Spleen (tissue), 7 donors: ENCODE results near the gene POMP.

Experiments
- POLR2A ChIP-seq, 3 donors: fragments of 450-650 bp; IDR thresholded peaks; one replicate each; pipeline ENCODE4 v1.5.1; 2017; ENCODE audit warnings: antibody characterized with exemption in 3 of 3, mild to moderate bottlenecking in 1 of 3
- POLR2AphosphoS5 ChIP-seq, 3 donors: sonication (generic); formaldehyde crosslinking; IDR thresholded peaks; one replicate each; pipeline ENCODE4 v1.5.1; 2017; ENCODE audit warnings: antibody characterized with exemption in 3 of 3
- TF ChIP-seq, protein P1 (sequence below), 11 experiments: fragments of 200-600 bp in 7 of 11; fragments of 450-650 bp in 4 of 11; sonication (generic) in 4 of 11; IDR thresholded peaks in 8 of 11; conservative IDR thresholded peaks in 3 of 11; 1 replicate in 7 of 11; 2 replicates in 4 of 11; pipeline versions ENCODE4 v1.4.0 to v1.8.0; 2016 to 2021; ENCODE audit warnings: antibody characterized with exemption in 11 of 11, inconsistent platforms in 4 of 11, mild to moderate bottlenecking in 1 of 11
- donor health status: DM: no; HTN: no; CAD: no; lungs with moderate emphysema.
- donor health status: DM: no; HTN: no; CAD: no.
- donor health status: DM: no; HTN: no; CAD: no.

DNA sequence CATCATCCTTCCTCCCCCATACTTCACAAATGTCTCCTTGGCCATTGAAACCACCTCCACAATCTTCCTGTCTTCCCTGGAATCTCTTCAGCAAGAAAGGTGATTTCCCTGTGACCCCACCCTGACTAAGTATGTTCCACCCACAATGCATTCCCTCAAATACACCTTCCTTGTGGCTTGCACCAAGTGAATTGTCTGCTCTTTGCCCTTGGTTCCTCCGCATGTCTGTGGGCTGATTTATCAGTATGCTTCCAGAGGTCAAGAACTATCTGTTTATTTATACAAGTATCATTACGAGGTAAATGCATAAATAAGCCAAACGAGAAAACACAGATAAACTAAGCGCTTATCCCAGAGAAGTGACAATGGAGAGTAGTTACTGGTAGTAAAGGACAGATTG, 45.4 kb upstream of the POMP start:
- TF ChIP-seq, protein P1, sequence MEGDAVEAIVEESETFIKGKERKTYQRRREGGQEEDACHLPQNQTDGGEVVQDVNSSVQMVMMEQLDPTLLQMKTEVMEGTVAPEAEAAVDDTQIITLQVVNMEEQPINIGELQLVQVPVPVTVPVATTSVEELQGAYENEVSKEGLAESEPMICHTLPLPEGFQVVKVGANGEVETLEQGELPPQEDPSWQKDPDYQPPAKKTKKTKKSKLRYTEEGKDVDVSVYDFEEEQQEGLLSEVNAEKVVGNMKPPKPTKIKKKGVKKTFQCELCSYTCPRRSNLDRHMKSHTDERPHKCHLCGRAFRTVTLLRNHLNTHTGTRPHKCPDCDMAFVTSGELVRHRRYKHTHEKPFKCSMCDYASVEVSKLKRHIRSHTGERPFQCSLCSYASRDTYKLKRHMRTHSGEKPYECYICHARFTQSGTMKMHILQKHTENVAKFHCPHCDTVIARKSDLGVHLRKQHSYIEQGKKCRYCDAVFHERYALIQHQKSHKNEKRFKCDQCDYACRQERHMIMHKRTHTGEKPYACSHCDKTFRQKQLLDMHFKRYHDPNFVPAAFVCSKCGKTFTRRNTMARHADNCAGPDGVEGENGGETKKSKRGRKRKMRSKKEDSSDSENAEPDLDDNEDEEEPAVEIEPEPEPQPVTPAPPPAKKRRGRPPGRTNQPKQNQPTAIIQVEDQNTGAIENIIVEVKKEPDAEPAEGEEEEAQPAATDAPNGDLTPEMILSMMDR (IDR thresholded peaks at IDR 0.05 in 8 of 11, conservative IDR thresholded peaks at IDR 0.05 in 3 of 11) = no peak
- no peak for TF ChIP-seq POLR2A (IDR thresholded peaks at IDR 0.05)
- TF ChIP-seq POLR2AphosphoS5 (IDR thresholded peaks at IDR 0.05) = no peak
